HG03520 (cell line): ENCODE measurements around the gene NTNG1.
A peak's percentile ranks its signal among the peaks of the same experiment; 100 is the strongest.

Source experiments
- ATAC-seq: cut with Tn5 transposase; IDR thresholded peaks from one replicate; pipeline ENCODE4 v1.9.1; 2021; ENCODE audit warnings: mild to moderate bottlenecking, moderate library complexity; ENCODE audit not compliant: unreplicated experiment

Gene NTNG1

GRCh38 chr1:107254306-107254705 lies 113.5 kb downstream of the NTNG1 start:
- no peak for ATAC-seq

GRCh38 chr1:107255469-107255868 lies 114.6 kb downstream of the NTNG1 start:
- no peak for ATAC-seq

DNA sequence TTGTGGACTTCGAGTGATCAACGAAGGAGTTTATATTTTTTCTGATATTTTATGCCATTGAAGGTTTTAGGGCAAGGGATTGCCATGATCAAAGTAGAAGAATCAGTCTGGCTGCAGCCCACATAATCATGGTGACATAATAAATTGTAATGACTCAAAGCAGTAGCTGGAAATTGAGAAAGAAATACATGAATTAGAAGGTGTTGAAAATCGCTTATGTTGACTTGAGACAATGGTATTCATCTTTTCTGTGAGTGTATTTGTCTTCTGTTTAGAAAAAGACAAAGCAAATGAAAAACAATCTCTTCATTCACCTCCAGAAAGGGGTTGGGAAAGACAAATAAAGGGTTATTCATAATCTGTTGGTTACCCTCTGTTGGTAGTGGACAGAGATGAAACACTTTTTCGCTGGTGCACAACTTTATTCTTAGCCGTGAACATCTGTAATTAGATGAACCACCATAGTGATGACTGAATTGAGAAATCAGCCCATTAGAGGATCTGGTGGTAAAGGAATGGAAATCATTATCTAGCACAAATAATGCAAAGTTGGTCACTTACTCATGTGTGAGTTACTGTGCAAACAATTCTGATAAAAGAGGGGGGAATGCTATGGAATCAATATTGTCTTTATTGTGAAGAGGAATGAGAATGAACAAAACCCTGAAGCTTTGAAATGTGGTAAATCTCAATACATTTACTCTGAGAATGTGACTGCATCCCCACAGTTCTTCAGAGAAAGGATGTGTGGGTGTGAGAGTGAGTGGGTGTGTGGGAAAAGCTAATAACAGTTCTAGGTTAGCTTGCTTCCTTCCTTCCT lies 121.8 kb downstream of the NTNG1 start:
- no peak for ATAC-seq

- ATAC-seq: no peak
Observed at GRCh38 chr1:107263291-107263915, 122.6 kb downstream of the NTNG1 start.

- no peak for ATAC-seq
Observed at GRCh38 chr1:107264007-107264406, 123.2 kb downstream of the NTNG1 start.

GRCh38 chr1:107264561-107264960 lies 123.7 kb downstream of the NTNG1 start:
- no peak for ATAC-seq

- ATAC-seq: no peak
Observed at GRCh38 chr1:107267489-107267888, 126.7 kb downstream of the NTNG1 start.

DNA sequence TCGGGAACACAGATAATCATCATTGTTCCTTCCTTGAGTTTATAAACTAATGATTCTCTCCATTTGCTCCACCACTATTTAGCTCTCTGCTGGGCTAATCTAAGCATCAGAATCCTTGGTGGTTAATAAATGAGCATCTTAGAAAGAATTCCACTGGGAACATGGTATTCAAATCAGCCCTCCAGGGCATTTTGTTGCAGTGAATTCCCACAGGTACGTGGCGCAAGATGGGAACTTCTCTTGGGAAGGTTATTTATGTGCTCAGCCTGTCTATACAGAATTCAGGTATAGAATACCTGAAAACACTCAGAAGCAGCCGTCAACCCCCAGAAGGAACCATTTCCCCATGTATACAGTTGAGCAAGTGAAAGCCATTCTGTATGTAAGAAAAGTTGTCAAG lies 131.5 kb downstream of the NTNG1 start:
- ATAC-seq: no peak

- no peak for ATAC-seq
Observed at GRCh38 chr1:107273515-107273914, 132.7 kb downstream of the NTNG1 start.

GRCh38 chr1:107274227-107274626 lies 133.4 kb downstream of the NTNG1 start:
- no peak for ATAC-seq

DNA sequence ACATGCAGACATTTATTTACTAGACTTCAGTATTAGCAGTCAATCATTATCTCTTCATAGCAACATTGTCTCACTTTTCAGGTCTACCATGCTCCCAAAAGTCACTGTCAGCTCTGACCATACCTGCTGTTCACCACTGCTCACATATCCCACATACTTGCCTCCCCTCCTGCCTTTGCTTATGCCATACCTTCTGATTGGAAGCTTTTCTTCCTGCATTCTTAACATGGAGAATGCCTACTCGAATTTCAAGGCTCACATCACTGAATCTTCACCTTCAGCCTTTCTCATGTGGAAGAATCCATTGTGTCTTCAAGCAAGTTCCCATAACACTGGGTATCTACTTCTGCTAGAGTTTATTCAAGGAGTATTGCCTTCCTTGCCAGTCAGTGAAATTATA lies 135.4 kb downstream of the NTNG1 start:
- ATAC-seq: no peak

- no peak for ATAC-seq
Observed at GRCh38 chr1:107277022-107277421, 136.2 kb downstream of the NTNG1 start.

- ATAC-seq: peak; percentile 81
Observed at GRCh38 chr1:107286125-107286524, 145.3 kb downstream of the NTNG1 start.

DNA sequence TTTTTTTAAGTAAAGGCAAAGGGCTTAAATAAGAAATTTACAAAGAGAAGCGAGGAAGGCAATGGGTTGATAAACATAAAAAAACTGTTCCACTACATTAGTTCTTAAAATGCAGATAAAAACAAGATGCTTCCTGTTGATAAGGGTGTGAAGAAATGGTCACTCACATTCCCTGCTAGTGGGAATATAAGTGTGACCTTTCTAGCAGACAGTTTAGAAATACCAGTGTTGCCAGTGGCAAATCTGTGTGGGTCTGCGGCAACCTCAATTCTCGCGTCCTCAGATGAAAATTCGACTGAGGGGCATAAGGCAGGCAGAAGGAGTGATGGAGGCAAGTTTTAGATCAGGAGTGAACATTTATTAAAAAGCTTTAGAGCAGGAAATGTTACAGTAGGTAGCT lies 151.1 kb downstream of the NTNG1 start:
- ATAC-seq: no peak

- no peak for ATAC-seq
Observed at GRCh38 chr1:107293901-107294613, 153.2 kb downstream of the NTNG1 start.

DNA sequence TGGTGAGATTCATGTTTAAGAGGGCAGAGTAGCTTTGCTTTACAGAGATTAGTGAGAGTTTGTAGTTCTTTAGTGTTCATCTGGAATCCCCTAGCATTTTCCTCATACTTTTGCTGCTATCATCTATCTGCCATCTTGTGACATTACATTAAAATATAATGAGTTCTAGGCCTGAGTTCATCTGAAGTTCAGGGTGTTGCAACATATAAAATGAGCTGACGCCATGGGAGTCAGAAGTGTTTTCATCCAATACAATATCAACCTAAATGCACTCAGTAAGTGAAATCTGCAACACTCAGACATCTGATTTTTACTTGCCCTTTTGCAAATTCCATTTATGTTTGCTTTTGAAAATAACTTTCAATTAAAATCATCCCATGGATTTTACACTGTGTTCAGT lies 153.8 kb downstream of the NTNG1 start:
- no peak for ATAC-seq

GRCh38 chr1:107297681-107298080 lies 156.8 kb downstream of the NTNG1 start:
- no peak for ATAC-seq

GRCh38 chr1:107298526-107298925 lies 157.7 kb downstream of the NTNG1 start:
- no peak for ATAC-seq

DNA sequence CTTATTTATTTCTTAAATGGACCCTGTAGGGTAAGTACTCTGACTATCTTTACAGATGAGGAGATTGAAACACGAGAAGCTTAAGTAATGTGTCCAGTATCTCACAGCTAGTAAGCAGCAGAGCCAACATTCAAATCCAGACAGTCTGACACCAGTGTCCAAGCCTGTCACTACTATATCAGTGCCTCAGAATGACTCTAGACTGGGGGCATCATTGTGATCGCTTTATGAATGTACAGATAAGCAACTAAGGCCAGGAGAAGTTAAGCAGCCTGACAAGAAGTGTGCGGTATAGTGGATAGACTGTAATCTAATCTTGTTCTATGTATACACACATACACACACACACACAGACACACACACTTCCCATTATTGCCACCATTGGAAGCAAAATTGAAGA lies 158.7 kb downstream of the NTNG1 start:
- ATAC-seq: no peak

GRCh38 chr1:107309962-107310361 lies 169.1 kb downstream of the NTNG1 start:
- no peak for ATAC-seq

- ATAC-seq: no peak
Observed at GRCh38 chr1:107315652-107316051, 174.8 kb downstream of the NTNG1 start.

GRCh38 chr1:107318932-107319331 lies 178.1 kb downstream of the NTNG1 start:
- ATAC-seq: no peak
